H9 (cell line): ENCODE data around the gene EPHX1. TPM values are rescaled to one million over a fixed set of nuclear protein-coding genes. Genes with fewer than 3 reads are reported as not detected.

Experiments used
- DNase-seq: peaks from one replicate; pipeline ENCODE4 v3.0.0-alpha.2; 2017
- H2AFZ ChIP-seq: one replicate; pipeline ENCODE4 v1.6.1; 2013; ENCODE audit warnings: mild to moderate bottlenecking, low read length, control low read depth, moderate library complexity
- H2AK5ac ChIP-seq: 2 replicates; pipeline ENCODE4 v1.6.1; 2013; ENCODE audit warnings: low read length, control low read depth, mixed read lengths; ENCODE audit not compliant: insufficient read length
- H2BK120ac ChIP-seq: one replicate; pipeline ENCODE4 v1.6.1; 2013; ENCODE audit warnings: low read depth, mild to moderate bottlenecking, low read length, control low read depth, inconsistent platforms; ENCODE audit not compliant: poor library complexity, severe bottlenecking
- H2BK12ac ChIP-seq: 2 replicates; pipeline ENCODE4 v1.6.1; 2013; ENCODE audit warnings: low read length, control low read depth, mixed read lengths, low read depth; ENCODE audit not compliant: insufficient read length
- H2BK15ac ChIP-seq: 2 replicates; pipeline ENCODE4 v1.6.1; 2013; ENCODE audit warnings: low read depth, low read length, control low read depth
- H2BK20ac ChIP-seq: one replicate; pipeline ENCODE4 v1.6.1; 2013; ENCODE audit warnings: low read depth, mild to moderate bottlenecking, low read length, control low read depth, inconsistent platforms; ENCODE audit not compliant: poor library complexity, severe bottlenecking
- H2BK5ac ChIP-seq: 2 replicates; pipeline ENCODE4 v1.6.1; 2013; ENCODE audit warnings: low read length, control low read depth, mixed read lengths; ENCODE audit not compliant: insufficient read length
- H3K14ac ChIP-seq: 2 replicates; pipeline ENCODE4 v1.6.1; 2013; ENCODE audit warnings: low read length, control low read depth; ENCODE audit not compliant: insufficient read depth
- H3K18ac ChIP-seq: 2 replicates; pipeline ENCODE4 v1.6.1; 2013; ENCODE audit warnings: low read depth, mild to moderate bottlenecking, mixed read lengths, low read length, control low read depth; ENCODE audit not compliant: insufficient read length
- H3K23ac ChIP-seq: 2 replicates; pipeline ENCODE4 v1.6.1; 2013; ENCODE audit warnings: low read length, control low read depth, mixed read lengths, low read depth; ENCODE audit not compliant: insufficient read length
- H3K23me2 ChIP-seq: 2 replicates; pipeline ENCODE4 v1.6.1; 2013; ENCODE audit warnings: low read depth, mild to moderate bottlenecking, mixed read lengths, low read length, control low read depth; ENCODE audit not compliant: insufficient read length, poor library complexity, severe bottlenecking
- H3K27ac ChIP-seq: 2 replicates; pipeline ENCODE4 v1.5.1; 2013; ENCODE audit warnings: low read length, control low read depth, mixed read lengths, low read depth; ENCODE audit not compliant: insufficient read length
- H3K27me3 ChIP-seq: 2 replicates; pipeline ENCODE4 v1.6.1; 2013; ENCODE audit warnings: low read length, control low read depth, inconsistent platforms; ENCODE audit not compliant: insufficient read depth
- H3K4ac ChIP-seq: 2 replicates; pipeline ENCODE4 v1.6.1; 2013; ENCODE audit warnings: low read depth, mild to moderate bottlenecking, control low read depth, inconsistent platforms, low read length, moderate library complexity
- H3K4me1 ChIP-seq: 2 replicates; pipeline ENCODE4 v1.6.1; 2013; ENCODE audit warnings: low read length, control low read depth, inconsistent platforms; ENCODE audit not compliant: insufficient read depth
- H3K4me2 ChIP-seq: 2 replicates; pipeline ENCODE4 v1.6.1; 2013; ENCODE audit warnings: low read length, control low read depth, mixed read lengths; ENCODE audit not compliant: insufficient read length, insufficient read depth
- H3K56ac ChIP-seq: 2 replicates; pipeline ENCODE4 v1.6.1; 2013; ENCODE audit warnings: low read depth, mild to moderate bottlenecking, mixed read lengths, low read length, control low read depth; ENCODE audit not compliant: insufficient read length
- H3K79me1 ChIP-seq: 2 replicates; pipeline ENCODE4 v1.6.1; 2013; ENCODE audit warnings: low read depth, mild to moderate bottlenecking, moderate library complexity, low read length, control low read depth, inconsistent platforms; ENCODE audit not compliant: insufficient read depth, poor library complexity, severe bottlenecking
- H3K79me2 ChIP-seq: 2 replicates; pipeline ENCODE4 v1.6.1; 2013; ENCODE audit warnings: low read length, control low read depth, inconsistent platforms; ENCODE audit not compliant: insufficient read depth
- H3K9ac ChIP-seq: 2 replicates; pipeline ENCODE4 v1.6.1; 2013; ENCODE audit warnings: low read length, control low read depth, mixed read lengths; ENCODE audit not compliant: insufficient read length; ENCODE audit errors: extremely low read depth
- H3K9me3 ChIP-seq: one replicate; pipeline ENCODE4 v1.6.1; 2013; ENCODE audit warnings: low read depth, low read length, inconsistent platforms; ENCODE audit not compliant: control insufficient read depth
- H3T11ph ChIP-seq: one replicate; pipeline ENCODE4 v1.6.1; 2013; ENCODE audit warnings: mild to moderate bottlenecking, low read length, control low read depth, inconsistent platforms
- H4K20me1 ChIP-seq: one replicate; pipeline ENCODE4 v1.6.1; 2013; ENCODE audit not compliant: control insufficient read depth, insufficient read length, insufficient read depth
- H4K5ac ChIP-seq: 2 replicates; pipeline ENCODE4 v1.6.1; 2013; ENCODE audit warnings: low read depth, mild to moderate bottlenecking, mixed read lengths, low read length, control low read depth; ENCODE audit not compliant: insufficient read length
- H4K8ac ChIP-seq: replicated peaks from 2 replicates; pipeline ENCODE4 v1.6.1; 2013; ENCODE audit warnings: low read length, control low read depth, mixed read lengths, low read depth; ENCODE audit not compliant: insufficient read length
- H4K91ac ChIP-seq: 2 replicates; pipeline ENCODE4 v1.6.1; 2013; ENCODE audit warnings: low read depth, mild to moderate bottlenecking, moderate library complexity, mixed read lengths, low read length, control low read depth; ENCODE audit not compliant: insufficient read length
- H3K27ac Mint-ChIP-seq, 3 experiments: 2 replicates in 2 of 3; 3 replicates in 1 of 3; pipeline ENCODE4 v1.8.0; 2020 to 2021; ENCODE audit warnings: mixed read lengths in 3 of 3, mild to moderate bottlenecking in 1 of 3, moderate library complexity in 1 of 3
- H3K27me3 Mint-ChIP-seq: 2 replicates; pipeline ENCODE4 v1.8.0; 2021; ENCODE audit warnings: low read depth, mild to moderate bottlenecking, moderate library complexity, mixed read lengths
- H3K36me3 Mint-ChIP-seq, 3 experiments: 2 replicates in 2 of 3; 3 replicates in 1 of 3; pipeline ENCODE4 v1.8.0; 2020 to 2021; ENCODE audit warnings: low read depth in 3 of 3, mixed read lengths in 3 of 3; ENCODE audit not compliant: insufficient read depth in 1 of 3
- H3K4me1 Mint-ChIP-seq, 2 experiments: 2 replicates each; pipeline ENCODE4 v1.8.0; 2020; ENCODE audit warnings: mixed read lengths in 2 of 2
- H3K4me3 Mint-ChIP-seq, 2 experiments: 2 replicates in 1 of 2; 3 replicates in 1 of 2; pipeline ENCODE4 v1.8.0; 2020 to 2021; ENCODE audit warnings: mild to moderate bottlenecking in 2 of 2, mixed read lengths in 2 of 2, moderate library complexity in 1 of 2
- H3K9me3 Mint-ChIP-seq, 2 experiments: 2 replicates in 1 of 2; 3 replicates in 1 of 2; pipeline ENCODE4 v1.8.0; 2020; ENCODE audit warnings: mild to moderate bottlenecking in 2 of 2, mixed read lengths in 2 of 2, moderate library complexity in 1 of 2
- WGBS: extraction: QIAGEN DNeasy Blood & Tissue Kit; methylation state at CpG from one replicate; pipeline ENCODE4 v1.1.7; 2013; ENCODE audit warnings: missing lambda C conversion rate, low lambda C conversion rate, mixed read lengths; ENCODE audit not compliant: insufficient read length; ENCODE audit errors: extremely low coverage; 5-methylcytosine and 5-hydroxymethylcytosine counted together
- total RNA-seq: library from RNA; stranded (reverse); gene quantifications from 2 replicates; pipeline ENCODE4 v1.2.1, GENCODE V29; 2021
- TF ChIP-seq, protein P1 (sequence below): fragments of 200-600 bp; sonication (generic); conservative IDR thresholded peaks from 3 replicates; pipeline ENCODE4 v1.8.0; 2021; ENCODE audit warnings: antibody characterized with exemption, mild to moderate bottlenecking

The EPHX1 gene
- total RNA-seq, 1 experiment from 2014 or later = 40.6 TPM

DNA sequence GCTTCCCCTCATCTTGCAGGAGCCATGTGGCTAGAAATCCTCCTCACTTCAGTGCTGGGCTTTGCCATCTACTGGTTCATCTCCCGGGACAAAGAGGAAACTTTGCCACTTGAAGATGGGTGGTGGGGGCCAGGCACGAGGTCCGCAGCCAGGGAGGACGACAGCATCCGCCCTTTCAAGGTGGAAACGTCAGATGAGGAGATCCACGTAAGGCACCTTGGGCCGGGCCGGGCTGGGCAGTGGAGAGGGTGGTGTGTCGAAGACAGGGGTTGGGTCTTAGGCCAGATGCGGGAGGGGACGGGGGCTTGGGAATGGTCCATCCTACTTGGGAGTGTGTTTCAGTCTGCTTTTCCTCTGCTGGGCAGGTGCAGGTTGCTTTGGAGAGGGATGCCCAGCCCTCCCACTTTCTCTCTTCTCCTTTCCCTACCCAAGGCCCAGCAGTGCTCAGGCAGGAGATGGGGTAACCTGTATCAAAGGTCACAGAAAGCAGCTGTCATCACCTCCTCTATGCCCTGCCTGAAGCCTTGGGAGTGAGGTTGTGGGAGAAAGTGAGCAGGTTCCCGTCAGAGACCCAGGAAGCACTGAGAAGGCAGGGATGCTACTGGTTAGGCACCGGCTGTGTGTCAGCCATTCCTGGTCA lies 18.9 kb downstream of the EPHX1 start:
- Histone ChIP-seq H3K4ac (no peak overlapping the region), H2AK5ac (no peak overlapping the region), H4K91ac (no peak overlapping the region), H4K8ac (no peak overlapping the region), H2BK5ac (no peak overlapping the region), H3K4me2 (no peak overlapping the region), H3K23ac (no peak overlapping the region), H3K27ac (no peak overlapping the region), H2BK15ac (no peak overlapping the region), H3K14ac (no peak overlapping the region; the same call in 1 of the 2 replicates), H2BK120ac (no peak overlapping the region), H4K5ac (no peak overlapping the region), H3K79me1 (no peaks in the 10 kb centered on the region), H3K18ac (no peak overlapping the region), H2BK12ac (no peak overlapping the region), H2AFZ (no peak overlapping the region), H3K4me1 (no peaks in the 10 kb centered on the region), H3K56ac (no peak overlapping the region), H3K23me2 (no peaks in the 10 kb centered on the region), H3K79me2 (no peaks in the 10 kb centered on the region), H3K27me3 (no peaks in the 10 kb centered on the region), H4K20me1 (no peaks in the 10 kb centered on the region), H3T11ph (no peak overlapping the region), H2BK20ac (no peak overlapping the region), H3K9ac (no peak overlapping the region), H3K9me3 (no peaks in the 10 kb centered on the region)
- peaks cover 31 to 35% of the 10 kb centered on the region in 2 experiments for H3K4me1 Mint-ChIP-seq
- TF ChIP-seq, protein P1, sequence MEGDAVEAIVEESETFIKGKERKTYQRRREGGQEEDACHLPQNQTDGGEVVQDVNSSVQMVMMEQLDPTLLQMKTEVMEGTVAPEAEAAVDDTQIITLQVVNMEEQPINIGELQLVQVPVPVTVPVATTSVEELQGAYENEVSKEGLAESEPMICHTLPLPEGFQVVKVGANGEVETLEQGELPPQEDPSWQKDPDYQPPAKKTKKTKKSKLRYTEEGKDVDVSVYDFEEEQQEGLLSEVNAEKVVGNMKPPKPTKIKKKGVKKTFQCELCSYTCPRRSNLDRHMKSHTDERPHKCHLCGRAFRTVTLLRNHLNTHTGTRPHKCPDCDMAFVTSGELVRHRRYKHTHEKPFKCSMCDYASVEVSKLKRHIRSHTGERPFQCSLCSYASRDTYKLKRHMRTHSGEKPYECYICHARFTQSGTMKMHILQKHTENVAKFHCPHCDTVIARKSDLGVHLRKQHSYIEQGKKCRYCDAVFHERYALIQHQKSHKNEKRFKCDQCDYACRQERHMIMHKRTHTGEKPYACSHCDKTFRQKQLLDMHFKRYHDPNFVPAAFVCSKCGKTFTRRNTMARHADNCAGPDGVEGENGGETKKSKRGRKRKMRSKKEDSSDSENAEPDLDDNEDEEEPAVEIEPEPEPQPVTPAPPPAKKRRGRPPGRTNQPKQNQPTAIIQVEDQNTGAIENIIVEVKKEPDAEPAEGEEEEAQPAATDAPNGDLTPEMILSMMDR = no peak
- no peak overlapping the region; a peak in 1 of 7 replicates for H3K27ac Mint-ChIP-seq
- DNase-seq = no peak
- no peak overlapping the region for H3K4me3 Mint-ChIP-seq
- WGBS = no CpG with 5 or more reads among the region's 14 CpGs
- no peaks in the 10 kb centered on the region for H3K27me3 Mint-ChIP-seq
- H3K9me3 Mint-ChIP-seq = no peaks in the 10 kb centered on the region
- H3K36me3 Mint-ChIP-seq = peaks cover 14 to 29% (median 14%) of the 10 kb centered on the region in 3 experiments; a peak in 5 of 7 replicates
